Activated naive CD4-positive, alpha-beta T cell treated with anti-CD3 and anti-CD28 coated beads, Interleukin-2, amount 50 U/mL, for 24 hours (primary cell): Measurements from ENCODE around the gene SLC6A6.
A peak's percentile ranks its signal among the peaks of the same experiment; 100 is the strongest.

ENCODE experiments used
- H3K27ac Mint-ChIP-seq: one replicate; pipeline ENCODE4 v1.8.0; 2021; ENCODE audit warnings: mild to moderate bottlenecking, mixed read lengths
- H3K27me3 Mint-ChIP-seq: one replicate; pipeline ENCODE4 v1.8.0; 2021; ENCODE audit warnings: mixed read lengths
- H3K36me3 Mint-ChIP-seq: one replicate; pipeline ENCODE4 v1.8.0; 2021; ENCODE audit warnings: mixed read lengths
- H3K4me1 Mint-ChIP-seq: one replicate; pipeline ENCODE4 v1.8.0; 2021; ENCODE audit warnings: mixed read lengths
- H3K4me3 Mint-ChIP-seq: one replicate; pipeline ENCODE4 v1.8.0; 2021; ENCODE audit warnings: mild to moderate bottlenecking, mixed read lengths
- H3K9me3 Mint-ChIP-seq: one replicate; pipeline ENCODE4 v1.8.0; 2021; ENCODE audit warnings: mixed read lengths

Gene SLC6A6

DNA sequence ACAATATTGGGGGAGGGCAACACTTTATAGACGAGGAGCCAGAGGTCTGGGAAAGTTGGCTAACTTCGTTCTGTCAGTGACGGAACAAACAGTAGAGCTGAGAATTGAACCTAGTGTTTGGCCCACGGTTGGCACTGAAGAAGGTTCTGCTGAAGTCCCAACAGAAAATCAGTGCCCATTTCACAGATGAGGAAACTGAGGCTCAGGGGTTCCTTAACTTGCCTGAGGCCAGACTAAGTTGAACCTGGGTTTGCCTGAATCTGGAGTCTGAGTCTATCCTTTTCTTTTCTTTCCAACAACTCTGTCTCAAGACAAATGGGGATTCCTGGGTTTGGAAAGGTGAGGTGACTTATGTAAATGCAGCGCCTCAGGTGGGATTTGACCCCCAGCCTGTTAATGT lies 55.1 kb downstream of the SLC6A6 start:
- Mint-ChIP-seq H3K36me3 (peaks cover 11% of the 10 kb centered on the region), H3K27me3 (no peaks in the 10 kb centered on the region), H3K4me1 (peaks cover 10% of the 10 kb centered on the region), H3K4me3 (no peak overlapping the region), H3K9me3 (no peaks in the 10 kb centered on the region), H3K27ac (no peak overlapping the region)

DNA sequence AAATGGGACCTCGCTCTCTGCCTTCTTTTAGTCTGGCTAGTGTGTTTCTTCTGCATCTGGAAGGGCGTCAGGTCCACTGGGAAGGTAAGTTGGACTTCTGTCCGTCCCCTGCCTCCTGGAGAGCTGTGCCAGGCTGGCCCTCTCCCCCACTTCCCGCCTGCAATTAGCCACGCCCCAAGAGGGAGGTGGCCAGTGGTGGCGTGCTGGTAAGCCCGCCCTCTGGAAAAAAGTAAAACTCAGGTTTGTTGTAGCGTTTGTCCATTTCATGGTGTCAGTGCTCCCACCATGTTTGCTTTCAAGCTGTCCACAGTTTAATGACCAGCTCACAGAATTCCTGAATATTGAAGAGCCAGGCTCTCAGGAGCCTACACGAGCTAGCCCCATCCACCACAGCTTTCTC lies 55.6 kb downstream of the SLC6A6 start:
- Mint-ChIP-seq H3K9me3 (no peaks in the 10 kb centered on the region), H3K4me1 (peaks cover 14% of the 10 kb centered on the region)

DNA sequence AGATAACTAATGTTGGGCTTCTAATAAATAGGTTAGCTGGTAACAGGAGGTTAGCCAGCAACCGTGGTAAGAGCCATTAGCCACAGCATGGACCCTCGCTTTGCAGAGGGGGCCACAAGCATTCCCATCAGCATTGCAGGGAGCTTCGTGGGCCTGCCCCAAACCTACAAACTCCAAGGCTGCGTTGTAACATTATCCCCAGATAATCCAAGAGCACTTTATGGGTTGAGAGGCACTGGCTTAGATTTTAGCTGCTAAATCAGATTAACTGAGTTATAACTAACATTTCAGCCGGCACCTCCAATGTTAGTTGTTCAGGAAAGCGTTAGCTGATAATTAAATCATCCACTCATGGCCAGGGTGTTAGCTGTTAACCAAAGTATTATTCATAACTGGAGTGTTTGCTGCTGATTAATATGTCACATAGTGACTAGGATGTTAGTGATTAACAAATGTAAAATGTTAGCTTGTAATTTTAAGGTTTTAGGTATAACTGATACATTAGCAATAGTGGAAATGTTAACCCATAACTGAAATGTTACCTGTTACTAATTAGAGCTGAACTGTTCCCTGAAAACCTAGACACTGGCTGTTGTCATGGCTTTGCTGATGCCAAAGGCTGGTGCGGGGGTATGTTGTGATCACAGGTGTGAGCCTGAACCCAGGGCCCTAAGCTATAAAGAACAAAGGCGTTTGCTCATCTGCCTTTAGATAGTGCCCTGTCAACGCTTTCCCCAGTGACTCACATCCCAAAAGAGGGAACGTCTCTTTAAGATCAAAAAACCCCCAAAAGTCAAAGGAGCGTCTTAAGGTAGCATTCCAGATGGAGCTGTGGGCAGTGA lies 56.2 kb downstream of the SLC6A6 start:
- H3K4me3 Mint-ChIP-seq = no peak overlapping the region
- peaks cover 10% of the 10 kb centered on the region for H3K36me3 Mint-ChIP-seq
- H3K27me3 Mint-ChIP-seq = no peaks in the 10 kb centered on the region
- H3K4me1 Mint-ChIP-seq = peaks cover 14% of the 10 kb centered on the region
- H3K27ac Mint-ChIP-seq = peak overlapping the region; percentile 35
- no peaks in the 10 kb centered on the region for H3K9me3 Mint-ChIP-seq

More for the DNA sequence above, 55.6 kb downstream of the SLC6A6 start:
- Mint-ChIP-seq H3K27ac (peak overlapping the region; percentile 35), H3K36me3 (peaks cover 11% of the 10 kb centered on the region), H3K4me3 (no peak overlapping the region), H3K27me3 (no peaks in the 10 kb centered on the region)

DNA sequence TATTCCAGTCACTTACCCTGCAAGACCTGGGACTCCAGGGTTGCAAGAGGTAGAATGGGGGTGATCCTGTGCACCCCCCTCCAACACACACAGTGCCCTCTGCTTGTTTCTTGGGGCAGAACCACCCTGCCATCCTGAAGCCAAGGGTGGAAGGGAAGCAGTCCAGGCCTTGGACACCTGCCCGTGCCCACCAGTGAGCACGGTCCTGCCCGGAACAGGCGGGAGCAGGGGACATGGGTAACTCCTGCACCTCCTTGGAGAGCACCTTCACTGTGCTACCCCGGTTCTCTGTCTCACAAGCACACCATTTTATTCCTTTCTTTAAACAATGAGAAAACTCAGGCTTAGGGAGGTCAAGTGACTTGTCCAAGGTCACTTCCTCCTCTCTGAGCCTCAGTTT lies 57.0 kb downstream of the SLC6A6 start:
- H3K27ac Mint-ChIP-seq = no peak overlapping the region
- H3K4me1 Mint-ChIP-seq = peaks cover 14% of the 10 kb centered on the region
- no peak overlapping the region for H3K4me3 Mint-ChIP-seq
- H3K27me3 Mint-ChIP-seq = no peaks in the 10 kb centered on the region
- peaks cover 9% of the 10 kb centered on the region for H3K36me3 Mint-ChIP-seq
- H3K9me3 Mint-ChIP-seq = no peaks in the 10 kb centered on the region

DNA sequence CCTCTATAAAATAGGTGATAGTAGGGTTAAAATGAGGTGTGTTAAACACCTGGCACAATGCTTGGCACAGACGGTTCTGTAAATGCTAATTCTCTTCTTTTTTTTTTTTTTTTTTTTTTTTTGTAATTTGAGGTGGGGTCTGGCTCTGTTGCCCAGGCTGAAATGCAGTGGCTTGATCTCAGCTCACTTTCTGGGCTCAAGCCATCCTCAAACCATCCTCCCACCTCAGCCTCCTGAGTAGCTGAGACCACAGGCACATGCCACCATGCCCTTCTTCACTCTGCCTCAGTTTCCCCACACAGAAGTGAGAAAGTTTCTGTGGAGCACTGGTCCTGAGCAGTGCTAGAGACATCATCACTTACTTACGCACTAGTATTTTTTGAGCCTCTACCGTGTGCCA lies 57.4 kb downstream of the SLC6A6 start:
- Mint-ChIP-seq H3K27me3 (no peaks in the 10 kb centered on the region), H3K4me3 (no peak overlapping the region), H3K36me3 (peaks cover 9% of the 10 kb centered on the region), H3K27ac (no peak overlapping the region), H3K4me1 (peaks cover 14% of the 10 kb centered on the region), H3K9me3 (no peaks in the 10 kb centered on the region)

DNA sequence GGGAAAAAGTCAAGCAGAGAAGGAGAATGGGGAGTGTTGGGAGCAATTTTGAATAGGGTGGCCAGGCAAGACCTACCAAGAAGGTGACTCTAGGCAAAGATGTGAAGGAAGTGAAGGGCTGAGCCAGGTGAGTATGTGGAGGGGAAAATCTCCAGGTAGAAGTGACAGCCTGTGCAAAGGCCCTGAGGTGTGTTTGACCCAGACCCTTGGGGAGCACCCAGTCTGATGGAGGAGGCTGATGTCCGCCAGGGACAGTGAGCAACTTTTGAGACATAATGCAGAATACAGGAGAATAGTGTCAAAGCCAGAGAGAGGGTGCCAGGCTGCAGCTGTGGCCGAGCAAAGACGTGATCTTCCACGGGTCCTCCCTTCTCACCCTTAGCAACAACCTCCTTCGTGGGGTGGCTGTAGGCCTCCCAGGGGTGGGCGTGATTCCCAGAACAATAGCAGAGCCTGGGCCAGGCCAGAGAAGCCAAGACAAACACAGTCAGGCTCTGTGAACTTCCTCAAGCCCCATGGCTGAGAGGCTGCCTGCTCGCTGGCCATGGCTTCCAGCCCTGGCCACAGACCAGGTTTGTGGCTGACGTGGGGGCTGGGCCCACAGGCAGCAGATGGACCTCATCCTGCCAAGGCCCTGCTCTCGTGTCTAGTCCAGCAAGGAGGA lies 58.1 kb downstream of the SLC6A6 start:
- Mint-ChIP-seq H3K36me3 (peaks cover 9% of the 10 kb centered on the region), H3K4me3 (no peak overlapping the region), H3K27ac (peak overlapping the region; percentile 88), H3K9me3 (no peaks in the 10 kb centered on the region), H3K4me1 (peaks cover 14% of the 10 kb centered on the region), H3K27me3 (no peaks in the 10 kb centered on the region)

DNA sequence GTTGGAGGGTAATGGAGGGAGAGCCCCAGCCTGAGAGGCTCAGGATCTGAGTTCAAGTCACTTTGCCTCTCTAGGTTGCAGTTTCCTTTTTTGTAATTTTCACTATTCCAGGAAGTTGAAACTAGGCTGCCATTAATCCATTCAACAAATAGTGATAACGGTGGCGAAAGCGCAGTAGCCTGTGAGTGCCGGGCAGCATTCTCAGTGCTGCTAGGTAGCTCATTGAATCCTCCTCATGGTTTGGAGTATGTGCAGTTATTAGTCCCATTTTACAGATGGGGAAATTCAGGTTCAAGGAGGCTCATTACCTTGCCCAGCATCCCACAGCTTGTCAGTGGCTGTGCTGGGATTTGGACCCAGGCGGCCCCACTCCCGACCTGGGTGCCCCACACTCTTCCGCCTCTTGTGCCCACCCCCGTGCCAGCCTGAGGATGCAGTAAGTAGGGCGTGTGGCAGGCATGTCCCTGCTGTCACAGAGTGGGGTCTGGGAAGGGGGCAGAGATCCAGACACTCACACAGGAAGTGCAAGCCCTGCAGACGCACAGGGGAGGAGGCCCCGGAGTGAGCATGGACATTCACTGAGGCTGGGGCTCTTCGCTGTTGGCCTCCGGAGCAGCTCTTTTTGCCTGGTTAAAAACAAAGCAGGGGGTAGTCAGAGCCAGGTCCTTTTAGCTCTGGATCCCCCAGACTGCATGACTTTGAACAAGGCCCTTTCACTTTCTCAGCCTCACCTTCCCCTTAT lies 58.8 kb downstream of the SLC6A6 start:
- Mint-ChIP-seq H3K9me3 (no peaks in the 10 kb centered on the region), H3K4me3 (no peak overlapping the region), H3K4me1 (peaks cover 14% of the 10 kb centered on the region), H3K27ac (no peak overlapping the region), H3K27me3 (no peaks in the 10 kb centered on the region), H3K36me3 (peaks cover 9% of the 10 kb centered on the region)

DNA sequence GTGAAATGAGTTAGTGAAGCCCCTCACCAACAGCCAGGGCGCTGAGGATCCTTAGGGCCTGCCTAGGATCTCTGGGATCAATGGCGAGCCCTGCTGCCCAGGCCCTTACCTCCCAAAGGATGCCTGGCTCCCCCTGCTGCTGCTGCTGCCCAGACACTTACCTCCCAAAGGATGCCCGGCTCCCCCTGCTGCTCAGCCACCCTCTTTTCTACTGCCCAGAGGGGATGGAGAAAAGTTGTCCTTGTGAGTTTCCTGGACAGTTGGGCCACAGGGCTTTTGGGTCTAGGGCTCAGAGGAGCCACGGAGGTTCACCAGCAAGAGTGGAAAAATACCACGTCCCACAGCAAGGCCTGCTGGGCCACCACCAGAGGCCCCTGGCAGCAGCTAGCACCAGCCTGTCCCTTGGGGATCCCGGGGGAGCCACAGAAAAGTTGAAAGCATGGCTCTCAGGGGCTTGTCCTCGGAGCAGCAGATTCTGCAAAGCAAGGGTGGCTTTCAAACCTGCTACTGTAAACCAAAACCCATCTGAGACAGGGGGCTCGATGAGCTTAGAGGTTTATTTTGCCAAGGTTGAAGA lies 59.4 kb downstream of the SLC6A6 start:
- Mint-ChIP-seq H3K4me3 (no peak overlapping the region), H3K27ac (no peak overlapping the region)

DNA sequence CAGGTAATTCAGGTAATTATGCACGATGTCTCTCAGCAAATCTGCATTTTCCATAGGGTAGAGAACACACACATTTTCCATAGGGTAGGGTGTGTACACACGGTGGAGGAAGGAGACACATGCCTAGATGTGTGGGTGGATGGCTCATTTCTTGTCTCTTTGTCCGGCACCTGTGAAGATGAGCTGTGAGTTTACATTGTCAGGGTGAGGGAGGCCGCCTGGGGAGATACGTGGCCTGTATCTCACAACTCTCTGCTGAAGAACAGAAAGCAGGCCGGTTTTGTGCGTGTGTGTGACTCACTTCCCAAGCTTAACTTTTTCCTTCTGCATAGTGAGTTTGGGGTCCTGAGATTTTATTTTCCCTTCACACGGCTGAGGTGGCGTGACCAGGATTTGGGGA lies 60.3 kb downstream of the SLC6A6 start:
- H3K9me3 Mint-ChIP-seq = no peaks in the 10 kb centered on the region
- peaks cover 9% of the 10 kb centered on the region for H3K36me3 Mint-ChIP-seq
- no peaks in the 10 kb centered on the region for H3K27me3 Mint-ChIP-seq
- no peak overlapping the region for H3K4me3 Mint-ChIP-seq
- H3K27ac Mint-ChIP-seq = peak overlapping the region; percentile 38
- peaks cover 14% of the 10 kb centered on the region for H3K4me1 Mint-ChIP-seq

More for the DNA sequence above, 59.4 kb downstream of the SLC6A6 start:
- peaks cover 14% of the 10 kb centered on the region for H3K4me1 Mint-ChIP-seq
- H3K27me3 Mint-ChIP-seq = no peaks in the 10 kb centered on the region
- H3K36me3 Mint-ChIP-seq = peaks cover 9% of the 10 kb centered on the region
- H3K9me3 Mint-ChIP-seq = no peaks in the 10 kb centered on the region

DNA sequence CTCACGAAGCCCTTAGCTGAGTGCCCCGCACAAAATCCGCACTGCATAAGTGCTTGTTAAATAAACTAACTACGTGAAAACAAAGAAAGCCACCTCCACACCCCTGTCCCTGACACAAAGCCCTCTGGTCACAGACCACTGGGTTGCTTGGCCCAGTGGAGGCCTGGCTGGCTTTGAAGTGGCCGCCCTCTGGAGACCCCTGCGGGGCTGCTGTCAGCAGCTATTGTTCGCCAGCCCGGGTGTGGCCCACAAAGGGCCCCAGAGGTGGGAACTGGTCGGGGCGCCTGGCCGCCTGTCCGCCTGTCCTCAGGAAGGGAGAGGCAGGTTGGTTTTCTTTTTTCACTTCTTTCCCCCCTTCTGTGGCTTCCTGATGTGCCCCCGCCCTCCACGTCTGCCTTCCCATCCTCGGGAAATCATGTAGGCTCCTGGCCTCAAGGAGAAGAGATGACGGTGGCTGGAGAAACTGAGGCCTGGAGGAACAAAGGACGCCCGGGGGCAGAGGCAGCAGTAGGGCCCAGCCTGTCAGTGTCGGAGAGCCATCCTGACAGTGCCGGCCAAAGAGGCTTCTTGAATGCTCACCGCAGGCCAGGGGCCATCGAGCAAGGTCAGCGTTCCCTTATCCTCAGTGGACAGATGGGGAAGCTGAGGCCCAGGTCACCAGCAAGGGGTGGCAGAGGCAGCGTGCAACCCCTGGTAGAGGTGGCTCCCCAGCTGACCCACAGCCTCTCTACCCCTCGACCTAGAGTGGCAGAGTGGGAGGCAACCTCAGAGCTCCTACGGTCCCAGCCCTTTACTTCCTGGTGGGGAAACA lies 61.1 kb downstream of the SLC6A6 start:
- Mint-ChIP-seq H3K27me3 (no peaks in the 10 kb centered on the region), H3K4me3 (no peak overlapping the region), H3K36me3 (peaks cover 9% of the 10 kb centered on the region), H3K9me3 (no peaks in the 10 kb centered on the region), H3K27ac (no peak overlapping the region), H3K4me1 (peaks cover 14% of the 10 kb centered on the region)

DNA sequence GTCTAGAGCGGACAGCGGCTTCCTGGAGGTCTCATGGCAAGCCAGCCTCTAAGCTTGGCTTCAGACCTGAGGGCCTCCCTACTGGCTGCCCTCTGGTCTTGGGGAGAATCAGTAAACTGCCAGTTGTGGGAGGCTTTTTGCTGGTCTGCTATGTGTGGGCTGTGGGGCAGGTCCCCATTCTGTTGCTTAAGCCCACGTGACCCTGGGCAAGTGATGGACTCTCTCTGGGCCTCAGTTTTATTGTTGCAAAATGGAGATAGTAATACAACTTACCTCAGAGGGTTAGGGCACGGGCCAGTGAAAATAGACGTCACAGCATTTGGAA lies 61.7 kb downstream of the SLC6A6 start:
- Mint-ChIP-seq H3K36me3 (peaks cover 7% of the 10 kb centered on the region), H3K4me3 (no peak overlapping the region), H3K27me3 (no peaks in the 10 kb centered on the region), H3K27ac (no peak overlapping the region), H3K9me3 (no peaks in the 10 kb centered on the region), H3K4me1 (peaks cover 14% of the 10 kb centered on the region)

DNA sequence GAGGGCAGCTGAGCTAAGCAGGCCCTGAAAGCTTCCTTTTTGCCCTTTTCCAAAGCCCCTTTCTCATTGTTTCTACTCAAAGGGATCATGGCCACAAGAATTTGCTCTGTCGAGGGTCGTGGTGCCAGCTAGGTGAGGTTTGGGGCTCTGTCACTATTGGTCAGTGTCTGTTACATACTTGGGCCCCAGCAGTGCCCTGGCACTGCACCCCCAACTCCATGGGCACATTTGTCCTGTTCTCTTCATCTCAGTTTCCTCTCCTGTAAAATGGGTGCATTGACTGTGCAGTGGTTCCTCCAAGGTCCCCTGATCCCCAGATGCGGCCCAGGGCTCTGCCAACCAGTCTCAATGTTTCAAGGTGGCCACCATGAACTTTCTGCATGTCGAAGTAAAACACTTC lies 62.1 kb downstream of the SLC6A6 start:
- Mint-ChIP-seq H3K9me3 (no peaks in the 10 kb centered on the region), H3K27me3 (no peaks in the 10 kb centered on the region), H3K36me3 (peaks cover 6% of the 10 kb centered on the region), H3K4me3 (no peak overlapping the region), H3K4me1 (peaks cover 14% of the 10 kb centered on the region), H3K27ac (no peak overlapping the region)

DNA sequence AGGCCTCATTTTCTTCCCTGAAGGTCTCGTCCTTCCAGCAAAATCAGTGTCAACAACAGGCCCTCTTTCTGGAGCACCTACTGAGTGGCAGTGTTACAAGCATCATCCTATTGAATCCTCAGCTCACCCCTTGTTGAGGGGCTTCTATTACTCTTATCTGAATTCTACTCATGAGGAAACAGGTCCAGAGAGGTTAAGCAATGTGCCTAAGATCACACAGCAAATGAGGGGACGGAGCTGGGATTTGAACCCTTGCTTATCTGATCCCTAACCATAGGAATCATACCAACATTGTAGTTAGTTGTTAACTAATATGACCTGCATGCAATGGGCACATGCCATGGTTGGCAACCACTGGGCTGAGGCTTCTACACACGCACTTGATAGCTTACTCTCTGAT lies 63.0 kb downstream of the SLC6A6 start:
- H3K4me1 Mint-ChIP-seq = peaks cover 9% of the 10 kb centered on the region
- no peaks in the 10 kb centered on the region for H3K27me3 Mint-ChIP-seq
- no peaks in the 10 kb centered on the region for H3K9me3 Mint-ChIP-seq
- no peak overlapping the region for H3K4me3 Mint-ChIP-seq
- peak overlapping the region; percentile 56 for H3K27ac Mint-ChIP-seq
- peaks cover under 1% of the 10 kb centered on the region for H3K36me3 Mint-ChIP-seq

DNA sequence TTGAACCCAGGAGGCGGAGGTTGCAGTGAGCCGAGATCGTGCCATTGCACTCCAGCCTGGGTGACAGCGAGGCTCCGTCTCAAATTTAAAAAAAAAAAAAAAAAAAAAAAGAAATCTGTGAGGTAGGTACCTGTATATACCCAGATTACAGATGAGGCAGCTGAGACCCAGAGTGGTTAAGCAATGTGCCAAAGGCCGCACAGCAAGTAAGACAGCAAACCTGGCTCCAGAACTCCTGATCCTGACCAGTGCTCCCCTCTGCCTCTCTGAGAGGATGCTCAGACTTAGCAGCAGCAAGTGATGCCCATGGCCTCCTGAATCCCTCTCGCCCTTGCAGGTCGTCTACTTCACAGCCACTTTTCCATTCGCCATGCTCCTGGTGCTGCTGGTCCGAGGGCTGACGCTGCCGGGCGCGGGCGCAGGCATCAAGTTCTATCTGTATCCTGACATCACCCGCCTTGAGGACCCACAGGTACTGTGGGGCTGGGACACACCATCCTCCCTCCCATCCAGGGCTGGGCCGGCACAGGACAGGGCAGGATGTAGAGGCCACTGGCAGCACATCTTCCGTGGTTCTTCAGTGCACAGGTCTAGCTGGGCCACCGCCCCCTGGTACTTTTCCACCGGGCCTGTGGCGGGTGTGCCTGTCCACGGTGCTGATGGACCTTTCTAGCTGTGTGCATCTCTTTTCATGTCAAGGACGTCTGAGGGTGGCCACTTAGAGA lies 63.9 kb downstream of the SLC6A6 start:
- Mint-ChIP-seq H3K9me3 (no peaks in the 10 kb centered on the region), H3K27me3 (no peaks in the 10 kb centered on the region), H3K4me1 (peaks cover 8% of the 10 kb centered on the region), H3K36me3 (peaks cover 1% of the 10 kb centered on the region), H3K27ac (no peak overlapping the region), H3K4me3 (no peak overlapping the region)
